Fibroblast of pulmonary artery (primary cell): ENCODE results near the gene BCS1L.

Experiments used
- DNase-seq: peaks from one replicate; pipeline ENCODE4 v3.0.0-alpha.2; 2010; ENCODE audit warnings: low read depth
- H3K4me3 ChIP-seq: replicated peaks from 2 replicates; pipeline ENCODE4 v1.5.1; 2011; ENCODE audit warnings: low read depth, mild to moderate bottlenecking, control low read depth, low read length, moderate library complexity
- TF ChIP-seq, protein P1 (sequence below): IDR thresholded peaks from 2 replicates; pipeline ENCODE4 v1.5.1; 2011; ENCODE audit warnings: mild to moderate bottlenecking, control low read depth, low read length, inconsistent platforms; ENCODE audit errors: missing control alignments

Gene BCS1L

DNA sequence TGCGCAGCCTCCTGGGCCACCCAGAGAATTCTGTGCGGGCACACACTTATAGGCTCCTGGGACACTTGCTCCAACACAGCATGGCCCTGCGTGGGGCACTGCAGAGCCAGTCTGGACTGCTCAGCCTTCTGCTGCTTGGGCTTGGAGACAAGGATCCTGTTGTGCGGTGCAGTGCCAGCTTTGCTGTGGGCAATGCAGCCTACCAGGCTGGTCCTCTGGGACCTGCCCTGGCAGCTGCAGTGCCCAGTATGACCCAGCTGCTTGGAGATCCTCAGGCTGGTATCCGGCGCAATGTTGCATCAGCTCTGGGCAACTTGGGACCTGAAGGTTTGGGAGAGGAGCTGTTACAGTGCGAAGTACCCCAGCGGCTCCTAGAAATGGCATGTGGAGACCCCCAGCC, 39.4 kb downstream of the BCS1L start:
- TF ChIP-seq, protein P1, sequence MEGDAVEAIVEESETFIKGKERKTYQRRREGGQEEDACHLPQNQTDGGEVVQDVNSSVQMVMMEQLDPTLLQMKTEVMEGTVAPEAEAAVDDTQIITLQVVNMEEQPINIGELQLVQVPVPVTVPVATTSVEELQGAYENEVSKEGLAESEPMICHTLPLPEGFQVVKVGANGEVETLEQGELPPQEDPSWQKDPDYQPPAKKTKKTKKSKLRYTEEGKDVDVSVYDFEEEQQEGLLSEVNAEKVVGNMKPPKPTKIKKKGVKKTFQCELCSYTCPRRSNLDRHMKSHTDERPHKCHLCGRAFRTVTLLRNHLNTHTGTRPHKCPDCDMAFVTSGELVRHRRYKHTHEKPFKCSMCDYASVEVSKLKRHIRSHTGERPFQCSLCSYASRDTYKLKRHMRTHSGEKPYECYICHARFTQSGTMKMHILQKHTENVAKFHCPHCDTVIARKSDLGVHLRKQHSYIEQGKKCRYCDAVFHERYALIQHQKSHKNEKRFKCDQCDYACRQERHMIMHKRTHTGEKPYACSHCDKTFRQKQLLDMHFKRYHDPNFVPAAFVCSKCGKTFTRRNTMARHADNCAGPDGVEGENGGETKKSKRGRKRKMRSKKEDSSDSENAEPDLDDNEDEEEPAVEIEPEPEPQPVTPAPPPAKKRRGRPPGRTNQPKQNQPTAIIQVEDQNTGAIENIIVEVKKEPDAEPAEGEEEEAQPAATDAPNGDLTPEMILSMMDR: no peak
- no peak overlapping the region for H3K4me3 ChIP-seq
- DNase-seq: no peak

DNA sequence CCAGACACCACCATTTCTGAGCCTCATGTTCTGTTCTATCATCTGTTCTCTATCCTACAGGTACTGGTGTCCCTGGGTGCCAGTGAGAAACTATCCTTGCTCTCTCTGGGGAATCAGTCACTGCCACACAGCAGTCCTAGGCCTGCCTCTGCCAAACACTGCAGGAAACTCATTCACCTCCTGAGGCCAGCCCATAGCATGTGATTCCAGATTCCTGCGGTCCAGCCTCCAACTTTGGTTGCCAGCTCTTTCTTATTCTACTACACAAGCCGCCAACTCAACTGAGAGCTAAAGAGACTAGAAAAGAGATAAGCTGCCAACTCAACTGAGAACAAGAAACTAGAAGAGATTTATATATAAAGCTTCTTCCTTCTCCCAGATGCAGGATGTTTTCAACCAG, 42.3 kb downstream of the BCS1L start:
- no peak for DNase-seq
- no peak overlapping the region for H3K4me3 ChIP-seq
- TF ChIP-seq, protein P1: no peak

DNA sequence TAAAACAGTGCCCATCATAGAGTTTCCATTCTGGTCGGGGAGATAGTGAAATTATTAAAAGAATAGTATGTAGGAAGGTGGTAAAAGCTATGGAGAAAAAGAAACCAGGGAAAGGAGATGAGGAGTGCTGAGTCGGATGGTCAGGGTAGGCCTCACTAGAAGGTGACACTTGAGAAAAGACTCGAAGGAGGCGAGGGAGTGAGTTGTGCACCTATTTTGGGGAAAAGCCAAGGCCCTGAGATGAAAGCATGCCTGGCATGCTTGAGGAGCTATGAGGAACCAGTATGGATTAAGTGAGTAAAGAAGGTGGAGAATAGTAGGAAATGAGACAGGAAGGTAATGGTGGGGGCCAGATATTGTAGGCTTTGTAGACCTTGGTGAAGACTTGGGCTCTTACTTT, 43.9 kb downstream of the BCS1L start:
- TF ChIP-seq, protein P1: no peak
- H3K4me3 ChIP-seq: no peak overlapping the region
- no peak for DNase-seq

DNA sequence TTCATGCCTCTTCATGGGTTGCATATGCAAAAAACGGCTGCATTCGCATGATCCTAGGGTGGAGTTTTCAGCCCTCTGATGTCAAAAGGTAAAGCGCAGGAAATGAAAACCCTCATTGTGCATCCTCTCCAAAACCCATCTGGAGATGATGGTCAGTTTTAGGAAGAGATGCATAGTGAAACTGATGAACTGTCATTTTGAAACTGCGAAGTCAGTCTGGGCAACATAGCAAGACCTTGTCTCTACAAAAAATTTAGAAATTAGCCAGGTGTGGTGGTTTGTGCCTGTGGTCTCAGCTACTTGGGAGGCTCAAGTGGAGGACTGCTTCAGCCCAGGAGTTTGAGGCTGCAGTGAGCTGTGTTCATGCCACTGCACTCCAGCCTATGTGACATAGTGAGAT, 48.6 kb downstream of the BCS1L start:
- no peak for DNase-seq
- TF ChIP-seq, protein P1: no peak
- no peak overlapping the region for H3K4me3 ChIP-seq

DNA sequence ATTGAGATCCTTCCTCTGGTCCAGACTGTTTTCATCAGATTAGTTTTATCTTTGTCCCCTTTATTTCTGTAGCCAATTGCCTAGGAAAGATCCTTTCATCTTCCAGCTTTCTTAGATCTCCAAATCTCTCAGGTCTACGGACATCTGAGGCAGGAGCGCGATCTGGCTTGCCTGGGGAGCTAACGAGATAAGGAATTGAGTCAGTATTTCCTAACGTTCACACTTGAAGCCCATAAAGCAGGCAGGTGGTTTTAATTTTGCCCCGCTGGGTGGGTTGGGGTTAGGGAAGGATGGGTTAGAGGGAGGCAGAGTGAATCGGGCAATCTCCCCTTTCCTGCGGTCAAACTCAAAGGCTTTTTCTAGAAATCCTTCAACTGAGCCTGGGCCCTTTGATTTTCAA, 50.4 kb downstream of the BCS1L start:
- no peak overlapping the region for H3K4me3 ChIP-seq
- TF ChIP-seq, protein P1: no peak
- no peak for DNase-seq

DNA sequence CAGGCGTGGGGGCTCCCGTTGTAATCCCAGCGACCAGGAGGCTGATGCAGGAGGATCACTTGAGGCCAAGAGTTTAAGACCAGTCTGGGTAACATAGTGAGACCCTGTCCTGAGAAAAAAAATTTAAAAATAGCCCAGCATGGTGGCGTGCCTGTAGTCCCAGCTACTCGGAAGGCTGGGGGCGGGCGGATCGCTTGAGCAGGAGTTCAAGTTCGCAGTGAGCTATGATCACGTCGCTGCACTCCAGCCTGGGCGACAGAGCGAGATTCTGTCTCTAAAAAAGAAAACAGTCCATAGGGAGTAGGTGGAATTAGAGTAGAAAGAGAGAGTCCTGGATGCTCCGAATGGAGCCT, 50.8 kb downstream of the BCS1L start:
- DNase-seq: no peak
- peak overlapping the region; percentile 91 for H3K4me3 ChIP-seq
- TF ChIP-seq, protein P1: no peak

DNA sequence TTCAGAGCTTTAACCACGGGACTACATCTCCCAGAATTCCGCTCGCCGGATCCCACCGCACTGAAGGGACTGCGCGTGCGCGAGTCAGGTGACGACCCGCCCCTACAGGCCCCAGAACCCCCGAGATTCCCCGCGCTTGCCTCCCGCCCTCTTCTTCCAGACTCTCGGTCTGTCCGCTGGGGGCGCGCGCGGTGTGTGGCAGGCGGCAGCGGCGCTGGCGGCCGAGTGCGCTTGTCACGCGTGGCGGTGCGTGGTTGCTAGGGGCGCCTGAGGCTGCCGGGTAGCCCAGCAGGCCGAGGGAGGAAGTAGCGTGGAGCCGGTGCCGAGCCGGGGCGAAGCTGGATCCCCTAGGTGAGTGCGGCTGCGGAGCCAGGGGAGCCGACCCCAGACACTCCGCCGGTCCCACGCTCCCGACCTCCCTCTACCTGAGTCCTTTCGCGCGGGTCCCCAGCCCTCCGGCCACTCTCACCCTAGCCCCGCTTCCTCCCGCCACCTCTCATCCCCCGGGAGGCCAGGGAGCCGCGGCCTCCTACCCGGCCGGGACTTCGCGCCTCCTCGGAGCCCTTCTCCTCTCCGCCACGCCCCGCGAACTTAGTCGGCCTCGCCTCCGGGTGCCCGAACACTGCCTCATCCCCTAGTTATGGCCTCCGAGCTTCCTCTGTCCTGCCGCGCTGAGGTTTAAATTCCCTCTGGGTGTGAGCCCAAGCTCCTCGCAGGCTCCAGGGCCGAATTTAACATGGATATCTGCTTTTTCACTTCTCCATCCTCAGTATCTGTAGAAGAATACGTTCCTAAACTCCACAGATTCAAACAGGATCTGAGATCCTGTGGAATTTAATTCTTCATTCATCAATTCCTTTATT, 51.4 kb downstream of the BCS1L start, which contains the start of gene TTLL4:
TSS of gene TTLL4 (plus strand) at position 149 of the 863 bp plus-strand sequence. CDS start 26,842 bp downstream, outside the sequence.
- H3K4me3 ChIP-seq: peak within 1 kb of the TSS; percentile 91
- DNase-seq: peak; percentile 97
- TF ChIP-seq, protein P1: peak; percentile 46
